22Rv1 (cell line): Measurements from ENCODE around the gene KIF12.

Experiments used
- ZFX ChIP-seq: fragments of 450-650 bp; IDR thresholded peaks from 2 replicates; pipeline ENCODE4 v1.6.1; 2017; ENCODE audit warnings: antibody characterized with exemption, borderline replicate concordance
- TF ChIP-seq, protein P1 (sequence below): fragments of 450-650 bp; IDR thresholded peaks from 2 replicates; pipeline ENCODE4 v1.5.1; 2017; ENCODE audit warnings: mild to moderate bottlenecking

DNA sequence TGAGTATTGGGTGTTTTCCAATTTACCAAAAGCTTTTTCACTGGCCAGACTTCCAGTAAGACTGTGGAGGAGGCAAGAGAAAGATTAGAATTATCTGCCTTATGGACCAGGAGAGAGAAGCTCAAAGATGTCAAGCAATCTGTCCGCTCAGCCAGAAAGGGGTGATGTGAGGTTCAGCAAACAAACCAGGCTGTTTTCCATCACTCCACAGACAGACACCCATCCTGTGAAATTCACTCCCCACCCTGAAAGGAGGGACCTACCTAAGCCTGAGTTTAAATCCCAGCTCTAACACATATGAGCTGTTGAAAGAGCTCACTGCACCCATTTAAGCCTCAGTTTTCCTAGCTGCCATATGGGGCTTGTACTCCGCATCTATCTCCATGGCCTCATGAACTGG, 41.3 kb upstream of the KIF12 start:
- TF ChIP-seq, protein P1, sequence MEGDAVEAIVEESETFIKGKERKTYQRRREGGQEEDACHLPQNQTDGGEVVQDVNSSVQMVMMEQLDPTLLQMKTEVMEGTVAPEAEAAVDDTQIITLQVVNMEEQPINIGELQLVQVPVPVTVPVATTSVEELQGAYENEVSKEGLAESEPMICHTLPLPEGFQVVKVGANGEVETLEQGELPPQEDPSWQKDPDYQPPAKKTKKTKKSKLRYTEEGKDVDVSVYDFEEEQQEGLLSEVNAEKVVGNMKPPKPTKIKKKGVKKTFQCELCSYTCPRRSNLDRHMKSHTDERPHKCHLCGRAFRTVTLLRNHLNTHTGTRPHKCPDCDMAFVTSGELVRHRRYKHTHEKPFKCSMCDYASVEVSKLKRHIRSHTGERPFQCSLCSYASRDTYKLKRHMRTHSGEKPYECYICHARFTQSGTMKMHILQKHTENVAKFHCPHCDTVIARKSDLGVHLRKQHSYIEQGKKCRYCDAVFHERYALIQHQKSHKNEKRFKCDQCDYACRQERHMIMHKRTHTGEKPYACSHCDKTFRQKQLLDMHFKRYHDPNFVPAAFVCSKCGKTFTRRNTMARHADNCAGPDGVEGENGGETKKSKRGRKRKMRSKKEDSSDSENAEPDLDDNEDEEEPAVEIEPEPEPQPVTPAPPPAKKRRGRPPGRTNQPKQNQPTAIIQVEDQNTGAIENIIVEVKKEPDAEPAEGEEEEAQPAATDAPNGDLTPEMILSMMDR = no peak
- no peak for TF ChIP-seq ZFX
